GM19455 (cell line): Measurements from ENCODE around the gene EPS8L2.

Experiments used
- ATAC-seq: cut with Tn5 transposase; IDR thresholded peaks from one replicate; pipeline ENCODE4 v1.9.1; 2021; ENCODE audit not compliant: unreplicated experiment

Gene EPS8L2

DNA sequence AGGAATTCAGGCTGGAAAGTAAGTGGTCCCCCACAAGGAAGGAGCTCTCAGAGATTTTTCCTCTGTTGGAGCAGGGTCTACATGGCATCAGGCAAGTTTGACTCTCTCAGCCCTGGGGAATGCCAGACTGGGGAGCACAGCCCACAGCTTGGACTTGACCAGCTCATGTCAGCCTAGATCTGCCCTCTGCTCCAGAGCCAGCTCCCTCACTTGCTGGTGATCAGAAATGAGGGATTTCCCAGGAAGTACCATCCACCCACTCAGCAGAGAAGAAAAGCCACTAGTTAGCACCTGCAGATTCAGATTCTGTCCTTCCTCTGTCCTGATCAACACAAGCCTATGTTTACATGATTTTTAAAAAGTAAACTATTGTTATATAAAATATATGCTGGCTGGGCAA is 54.2 kb downstream of the EPS8L2 start:
- ATAC-seq, result no peak

DNA sequence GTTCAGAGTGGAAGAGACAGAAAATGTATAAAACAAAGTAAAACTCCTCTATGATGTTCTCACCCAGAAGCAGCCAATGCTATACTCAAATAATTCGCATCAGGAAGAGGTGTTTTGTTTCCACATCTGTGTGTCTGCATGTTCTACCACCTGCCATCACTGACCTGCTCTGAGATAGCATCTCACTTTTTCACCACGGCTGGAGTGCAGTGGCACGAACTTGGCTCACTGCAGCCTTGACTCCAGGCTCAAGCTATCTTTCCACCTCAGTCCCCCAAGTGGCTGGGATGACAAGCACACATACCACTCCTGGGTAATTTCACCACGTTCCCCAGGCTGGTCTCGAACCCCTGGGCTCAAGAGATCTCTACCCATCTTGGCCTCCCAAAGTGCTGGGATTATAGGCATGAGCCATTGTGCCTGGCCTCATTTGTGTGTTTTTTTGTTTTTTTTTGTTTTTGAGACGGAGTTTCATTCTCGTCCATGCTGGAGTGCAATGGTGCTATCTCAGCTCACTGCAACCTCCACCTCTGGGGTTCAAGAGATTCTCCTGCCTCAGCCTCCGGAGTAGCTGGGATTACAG is 55.6 kb downstream of the EPS8L2 start:
- ATAC-seq, result no peak

DNA sequence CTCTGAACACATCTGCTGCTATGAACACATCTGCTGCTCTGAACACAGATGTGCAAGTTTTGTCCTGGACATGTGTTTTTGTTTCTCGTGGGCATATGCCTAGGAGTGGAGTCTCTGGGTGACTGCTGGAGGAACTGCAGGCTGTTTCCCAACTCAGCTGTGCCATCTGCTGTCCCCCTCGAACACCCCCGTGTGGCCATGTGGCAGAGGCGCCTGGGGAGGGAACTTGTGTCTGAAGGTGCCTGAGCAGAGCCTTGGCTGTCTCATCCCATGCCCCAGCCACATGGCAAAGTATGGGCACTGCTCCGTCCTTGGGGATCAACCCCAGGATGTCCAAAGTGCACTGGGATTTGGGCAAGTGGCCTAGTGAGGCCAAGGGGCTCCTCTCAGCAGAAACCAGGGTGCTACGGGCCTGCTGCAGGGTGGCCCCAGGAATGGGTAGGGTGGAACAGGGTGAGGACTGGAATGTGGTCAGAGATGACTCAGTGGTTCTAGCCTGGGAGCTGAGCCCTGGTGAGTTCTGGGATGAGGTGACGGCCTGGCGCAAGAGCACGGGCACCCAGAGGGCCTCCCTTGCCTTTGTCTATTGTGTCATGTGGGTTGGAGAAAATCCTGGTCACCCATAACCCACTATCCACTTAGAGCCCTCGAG is 56.5 kb downstream of the EPS8L2 start:
- ATAC-seq, result no peak

DNA sequence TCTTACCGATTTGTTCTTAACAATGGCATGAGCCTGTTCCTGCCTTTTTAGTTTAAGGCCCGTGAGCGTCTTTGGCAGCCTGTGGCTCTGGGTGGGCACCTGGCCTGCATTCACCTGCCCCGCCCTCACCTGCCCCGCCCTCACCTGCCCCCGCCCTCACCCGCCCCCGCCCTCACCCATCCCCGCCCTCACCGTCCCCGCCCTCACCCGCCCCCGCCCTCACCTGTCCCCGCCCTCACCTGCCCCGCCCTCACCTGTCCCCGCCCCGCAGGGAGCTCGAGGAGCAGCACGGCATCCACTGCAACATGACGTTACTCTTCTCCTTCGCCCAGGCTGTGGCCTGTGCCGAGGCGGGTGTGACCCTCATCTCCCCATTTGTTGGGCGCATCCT is 57.0 kb downstream of the EPS8L2 start:
- ATAC-seq, result no peak

DNA sequence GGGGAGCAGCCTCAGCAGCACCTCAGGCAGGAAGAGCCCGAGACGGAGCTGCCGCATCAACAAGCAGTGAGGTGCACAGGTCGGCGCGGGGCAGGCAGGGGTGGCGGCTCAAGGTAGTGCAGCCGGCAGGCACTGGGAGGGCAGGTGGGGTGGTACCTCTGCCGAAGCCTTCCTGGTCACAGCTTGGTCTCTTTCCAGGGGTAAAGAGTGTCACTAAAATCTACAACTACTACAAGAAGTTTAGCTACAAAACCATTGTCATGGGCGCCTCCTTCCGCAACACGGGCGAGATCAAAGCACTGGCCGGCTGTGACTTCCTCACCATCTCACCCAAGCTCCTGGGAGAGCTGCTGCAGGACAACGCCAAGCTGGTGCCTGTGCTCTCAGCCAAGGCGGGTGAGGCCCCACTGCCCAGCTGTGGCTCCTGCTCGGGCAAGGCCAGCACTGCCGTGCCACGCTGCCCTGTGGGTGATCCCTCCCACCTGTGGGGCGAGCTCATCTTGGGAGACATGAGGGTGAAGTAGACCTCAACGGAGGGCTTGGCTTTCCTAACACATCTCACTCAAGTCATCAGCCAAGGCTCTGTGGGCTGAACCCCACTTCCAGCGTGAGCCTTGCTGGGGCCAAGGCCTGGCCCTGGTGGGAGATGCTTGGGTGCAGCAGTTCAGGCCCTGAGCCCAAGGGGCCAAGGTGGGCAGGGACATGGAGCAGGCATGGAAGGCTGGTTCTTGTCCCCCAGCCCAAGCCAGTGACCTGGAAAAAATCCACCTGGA is 57.7 kb downstream of the EPS8L2 start:
- no peak for ATAC-seq

DNA sequence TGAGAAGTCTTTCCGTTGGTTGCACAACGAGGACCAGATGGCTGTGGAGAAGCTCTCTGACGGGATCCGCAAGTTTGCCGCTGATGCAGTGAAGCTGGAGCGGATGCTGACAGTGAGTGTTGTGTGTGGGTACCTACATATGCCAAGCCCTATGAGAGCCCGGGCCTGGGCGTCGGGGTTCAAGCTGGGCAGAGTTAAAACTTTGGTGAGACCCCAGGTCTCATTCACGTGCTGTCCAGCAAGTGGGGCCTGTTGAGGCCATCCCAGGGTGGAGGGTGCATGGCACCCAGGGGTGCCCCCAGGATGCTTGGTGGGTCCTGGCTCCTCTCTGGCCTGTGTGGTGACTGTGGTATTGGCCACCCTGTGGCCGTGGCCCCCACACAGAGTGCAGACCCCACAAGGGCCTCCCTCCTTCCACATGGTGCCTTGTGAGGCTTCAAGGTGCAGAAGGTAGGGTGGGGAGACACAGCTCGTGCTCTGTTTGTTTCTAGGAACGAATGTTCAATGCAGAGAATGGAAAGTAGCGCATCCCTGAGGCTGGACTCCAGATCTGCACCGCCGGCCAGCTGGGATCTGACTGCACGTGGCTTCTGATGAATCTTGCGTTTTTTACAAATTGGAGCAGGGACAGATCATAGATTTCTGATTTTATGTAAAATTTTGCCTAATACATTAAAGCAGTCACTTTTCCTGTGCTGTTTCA is 58.4 kb downstream of the EPS8L2 start:
- no peak for ATAC-seq

DNA sequence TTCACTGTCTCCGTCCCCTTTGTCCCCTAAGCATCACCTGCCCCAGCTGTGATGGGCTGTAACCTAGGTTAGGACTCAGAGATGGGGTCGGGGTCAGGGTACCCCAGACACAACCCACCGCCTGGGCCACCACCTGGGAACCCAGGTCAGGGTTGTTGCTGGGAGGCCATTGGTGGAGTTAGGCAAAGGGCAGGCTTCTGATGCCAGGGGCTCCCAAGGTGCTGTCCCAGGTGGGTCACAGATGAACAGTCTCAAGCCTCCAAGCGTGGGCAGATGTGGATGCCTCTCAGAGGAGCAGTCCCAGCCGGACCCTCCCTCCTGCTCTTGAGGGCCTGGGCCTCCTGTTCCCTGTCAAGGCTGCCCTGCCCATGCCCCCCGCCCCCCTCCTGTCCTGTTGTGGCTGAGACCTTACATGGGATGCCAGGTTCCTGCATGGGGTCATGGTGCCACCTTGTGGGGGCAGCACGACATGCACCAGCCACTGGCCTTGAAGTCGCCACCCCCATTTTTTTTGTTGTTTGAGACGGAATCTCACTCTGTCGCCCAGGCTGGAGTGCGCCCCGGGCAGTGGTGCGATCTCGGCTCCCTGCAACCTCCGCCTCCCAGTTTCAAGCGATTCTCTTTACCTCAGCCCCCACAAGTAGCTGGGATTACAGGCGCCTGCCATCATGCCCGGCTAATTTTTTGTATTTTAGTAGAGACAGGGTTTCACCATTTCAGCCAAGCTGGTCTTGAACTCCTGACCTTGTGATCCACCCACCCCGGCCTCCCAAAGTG is 59.2 kb downstream of the EPS8L2 start:
- no peak for ATAC-seq

DNA sequence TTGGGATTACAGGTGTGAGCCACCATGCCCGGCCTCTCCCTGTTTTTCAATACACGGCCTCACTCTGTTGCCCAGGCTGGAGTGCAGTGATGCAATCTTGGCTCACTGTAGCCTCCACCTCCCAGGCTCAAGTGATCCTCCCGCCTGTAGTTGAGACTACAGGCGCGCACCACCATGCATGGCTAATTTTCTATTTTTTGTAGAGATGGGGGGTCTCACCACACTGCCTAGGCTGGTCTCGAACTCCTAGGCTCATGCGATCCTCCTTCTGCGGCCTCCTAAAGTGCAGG is 59.7 kb downstream of the EPS8L2 start:
- ATAC-seq, result no peak

DNA sequence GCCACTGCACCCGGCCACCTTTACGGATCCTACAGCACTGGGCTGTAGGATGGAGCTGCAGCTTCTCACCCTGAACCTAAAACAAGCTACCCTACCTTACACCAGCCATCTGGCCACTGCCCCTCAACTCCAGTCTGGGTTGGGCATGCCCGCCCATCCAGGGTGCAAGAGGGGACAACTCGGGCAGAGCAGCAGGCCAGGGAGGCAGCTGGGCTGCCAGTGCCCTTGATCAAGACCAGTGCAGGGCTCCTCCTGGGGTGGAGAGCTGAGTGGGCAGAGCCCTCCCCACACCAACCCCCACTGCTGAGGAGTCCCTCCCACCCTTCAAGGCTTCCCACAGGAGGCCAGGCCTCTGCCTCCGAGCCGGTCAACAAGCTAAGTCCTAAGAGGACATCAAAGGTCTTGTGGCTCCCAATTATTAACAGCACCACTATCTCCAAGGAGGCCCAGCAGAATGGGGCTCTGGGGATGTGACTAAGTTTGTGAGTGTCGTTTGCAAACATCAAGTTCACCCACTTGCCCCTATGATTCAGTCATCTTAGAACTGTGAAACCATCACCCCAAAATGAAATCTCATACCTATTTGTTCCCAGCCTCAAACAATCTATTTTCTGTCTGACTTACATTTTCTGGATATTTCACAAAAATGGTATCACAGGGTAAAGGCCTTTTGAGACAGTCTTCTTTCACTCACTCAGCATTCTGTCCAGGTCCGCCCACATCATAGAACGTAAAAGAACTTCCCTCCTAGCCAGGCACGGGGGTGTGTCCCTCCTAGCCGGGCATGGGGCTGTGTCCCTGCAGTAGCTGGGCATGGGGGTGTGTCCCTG is 60.3 kb downstream of the EPS8L2 start:
- no peak for ATAC-seq

DNA sequence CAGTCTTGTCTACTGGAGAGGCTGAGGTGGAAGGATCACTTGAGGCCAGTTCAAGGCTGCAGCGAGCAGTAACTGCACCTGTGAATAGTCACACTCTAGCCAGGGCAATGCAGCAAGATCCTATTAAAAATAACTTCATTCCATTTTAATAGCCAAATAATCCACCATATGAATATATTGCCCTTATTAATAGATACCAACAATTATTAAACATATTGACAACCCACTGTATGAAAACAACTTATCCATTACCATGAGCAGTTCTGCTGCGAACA is 60.8 kb downstream of the EPS8L2 start:
- no peak for ATAC-seq

DNA sequence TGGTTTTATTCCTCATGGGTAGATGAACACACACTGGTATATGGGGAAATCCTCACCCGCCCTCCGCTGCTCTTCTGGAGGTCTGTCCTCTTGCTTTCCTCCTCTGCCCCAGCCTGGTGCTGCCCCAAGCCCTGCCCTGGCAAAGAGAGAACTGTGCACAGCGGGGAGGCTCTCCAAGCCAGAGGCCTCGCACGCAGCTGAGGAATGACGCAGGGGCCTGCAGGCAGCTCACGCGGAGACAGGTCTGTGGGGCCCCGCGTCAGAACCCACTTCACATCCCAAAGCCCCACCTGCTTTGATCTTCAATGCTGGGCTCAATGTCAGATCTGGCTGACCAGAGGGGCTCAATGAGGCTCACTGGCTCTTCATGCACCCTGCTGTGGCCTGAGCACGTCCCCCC is 61.2 kb downstream of the EPS8L2 start:
- no peak for ATAC-seq

DNA sequence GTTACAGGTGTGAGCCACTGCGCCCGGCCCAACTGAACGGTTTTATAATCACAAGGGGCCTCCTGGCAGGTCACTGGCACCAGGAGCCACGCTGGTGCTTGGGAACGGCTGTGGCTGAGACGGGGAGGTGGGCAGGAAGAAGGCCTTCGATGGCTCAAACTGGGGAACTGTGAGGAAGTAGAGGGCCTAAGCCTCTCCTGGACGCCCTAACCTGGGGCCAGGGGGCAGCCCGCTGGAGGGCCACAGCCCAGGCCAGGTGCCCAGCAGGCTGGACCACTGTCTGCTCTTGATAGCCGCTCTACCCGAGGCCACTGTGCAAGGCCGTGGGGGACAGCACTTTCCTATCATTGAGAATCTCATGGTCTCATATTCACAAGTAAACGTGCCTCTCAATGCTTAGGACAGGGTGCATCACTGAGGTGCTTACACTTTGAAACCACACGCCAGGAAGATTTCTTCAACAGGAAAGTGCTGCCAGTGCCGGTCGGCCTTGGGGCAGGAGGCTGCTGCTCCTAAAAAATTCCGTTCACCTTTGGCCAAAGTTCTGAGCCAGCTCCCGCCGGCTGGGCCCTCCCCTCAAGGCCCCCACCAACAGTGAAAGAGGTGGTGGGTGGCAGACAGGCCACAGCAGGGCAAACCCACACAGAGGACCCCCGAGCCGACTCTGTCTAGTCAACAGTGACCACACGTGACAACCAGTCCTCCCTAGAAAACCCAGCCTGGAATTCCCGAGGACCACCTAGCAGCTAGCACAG is 64.0 kb downstream of the EPS8L2 start:
- ATAC-seq, result no peak

DNA sequence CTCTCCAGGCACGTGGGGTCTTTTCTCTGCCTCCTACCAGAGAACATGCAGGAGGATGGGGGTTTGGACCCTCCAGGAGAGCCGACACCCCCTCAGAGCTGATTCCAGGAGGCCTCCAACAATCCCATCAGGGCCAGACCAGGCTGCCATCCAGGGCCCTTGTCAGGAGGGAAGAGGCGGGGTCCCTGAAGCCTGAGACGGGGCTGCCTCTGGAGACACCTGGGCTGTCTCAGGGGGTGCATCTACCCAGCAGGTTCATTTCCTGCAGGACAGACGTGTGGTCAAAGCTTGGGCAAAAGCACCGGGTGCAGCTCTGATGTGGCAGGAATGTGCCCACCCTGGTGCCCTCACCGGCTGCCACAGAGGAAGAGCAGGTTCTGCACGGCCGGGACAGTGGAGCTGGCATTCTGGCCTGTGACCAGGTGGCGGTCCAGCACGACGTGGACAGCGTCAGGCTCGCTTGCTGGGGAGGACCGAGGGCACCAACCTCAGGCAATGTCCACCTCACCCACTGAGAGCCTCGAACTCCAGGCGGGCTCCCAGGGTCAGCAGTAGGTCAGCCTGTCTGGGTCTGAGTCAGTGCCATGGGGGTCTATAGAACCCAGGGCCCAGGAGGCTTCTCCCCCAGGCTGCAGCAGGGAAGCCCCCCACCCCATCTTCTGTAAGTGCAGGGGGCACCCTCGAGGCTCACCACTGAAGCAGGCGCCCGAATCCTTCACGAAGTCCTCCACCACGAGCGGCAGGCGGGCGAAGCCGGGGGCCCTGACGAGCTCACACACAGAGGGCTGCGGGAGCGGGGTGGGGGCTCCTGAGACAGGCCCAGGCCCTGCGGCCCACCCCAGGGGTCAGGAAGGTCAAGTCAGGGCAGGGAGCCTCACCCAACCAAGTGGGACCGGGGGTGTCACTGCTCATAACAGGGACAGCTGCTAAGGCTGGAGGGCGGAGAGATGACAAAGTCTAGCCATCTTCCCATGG is 64.9 kb downstream of the EPS8L2 start:
- ATAC-seq, result no peak

DNA sequence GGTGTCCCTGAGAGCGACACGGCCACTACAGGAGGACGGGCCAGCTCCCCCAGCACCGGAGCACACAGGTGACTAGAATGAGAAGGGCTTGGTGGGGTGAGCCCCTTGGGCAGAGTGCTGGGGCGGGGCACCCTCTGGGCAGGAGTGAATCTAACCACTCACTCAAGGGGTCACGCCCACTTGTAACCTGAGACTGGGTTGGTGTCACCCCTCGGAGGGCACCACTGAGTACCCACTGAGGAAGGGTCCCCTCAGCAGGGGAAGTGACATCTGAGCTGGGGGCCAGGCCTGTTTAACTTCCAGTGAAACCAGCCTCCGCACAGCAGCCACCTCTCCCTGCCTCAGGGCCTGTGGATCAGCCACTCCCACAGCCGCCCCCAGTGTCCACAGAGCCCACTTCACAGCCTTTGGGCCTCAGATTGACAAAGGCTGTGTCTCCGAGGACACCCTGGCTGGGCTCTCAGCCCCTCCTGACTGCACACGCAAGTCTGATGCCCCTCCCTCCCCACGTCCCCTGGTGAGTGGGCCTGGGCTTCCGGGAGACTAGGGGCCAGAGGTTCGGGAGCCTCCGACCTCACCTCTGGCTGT is 65.7 kb downstream of the EPS8L2 start:
- ATAC-seq, result no peak

DNA sequence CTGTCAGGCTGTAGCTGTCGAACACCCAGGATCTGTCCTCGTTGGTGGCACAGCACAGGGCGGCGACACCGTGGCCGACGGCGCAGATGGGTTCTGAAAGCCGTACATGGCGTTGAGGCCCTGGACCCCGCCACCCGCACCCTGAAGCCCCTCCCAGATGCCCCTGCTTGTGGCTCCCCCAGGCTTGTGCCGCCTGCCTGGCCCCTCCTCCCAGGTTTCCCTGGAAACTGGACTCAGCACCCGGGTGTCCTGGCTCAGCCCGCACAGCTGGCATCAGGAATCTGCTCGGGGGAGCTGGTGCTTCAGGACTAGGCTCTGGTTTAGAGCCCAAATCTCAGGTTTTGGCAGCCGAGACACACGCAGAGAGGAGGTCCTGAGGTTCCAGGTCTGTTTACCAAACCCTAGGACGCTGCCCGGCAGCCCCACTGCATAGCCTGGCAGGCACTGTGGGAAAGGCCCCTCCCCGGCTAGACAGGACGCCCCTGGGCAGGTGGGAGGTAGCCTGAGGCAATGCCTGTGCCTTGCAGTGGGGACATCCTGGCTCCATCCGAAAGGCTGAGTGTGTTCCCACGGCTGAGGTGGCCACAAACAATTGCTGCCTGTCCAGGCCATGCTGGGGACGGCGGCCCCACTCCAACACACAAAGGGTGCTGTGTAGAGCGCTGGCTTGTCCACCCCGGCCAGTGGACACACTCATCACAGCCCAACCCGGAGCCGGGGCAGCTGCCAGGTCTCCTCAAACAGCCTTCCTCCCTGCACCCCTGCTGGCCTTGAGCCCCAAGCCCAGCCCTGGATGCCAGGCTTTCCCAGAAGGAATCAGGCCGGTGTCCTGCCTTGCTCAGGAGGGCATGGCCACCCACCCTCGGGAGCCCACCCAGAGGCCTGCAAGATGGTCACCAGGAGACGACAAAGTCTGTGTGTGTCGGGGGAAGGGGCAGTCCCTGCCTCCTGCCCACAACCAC is 66.7 kb downstream of the EPS8L2 start:
- ATAC-seq, result no peak

DNA sequence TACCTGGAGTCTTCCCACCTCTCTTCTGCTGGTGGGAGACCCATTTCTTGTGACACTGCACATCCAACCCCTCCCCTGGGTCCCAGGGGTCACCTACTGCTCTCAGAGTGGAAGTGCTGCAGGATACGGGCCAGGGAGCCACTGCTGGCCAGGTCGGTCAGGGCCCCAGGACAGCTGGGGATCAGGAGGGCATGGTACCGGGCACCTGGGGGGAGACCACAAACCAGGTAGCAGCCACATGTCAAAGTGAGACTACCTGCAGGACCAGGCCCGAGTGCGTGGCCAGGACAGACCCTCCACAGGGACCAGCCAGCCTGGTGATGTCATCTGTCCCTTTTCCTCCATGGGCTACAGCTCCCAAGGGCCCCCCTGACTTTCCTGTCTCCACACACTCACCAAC is 67.4 kb downstream of the EPS8L2 start:
- ATAC-seq, result no peak

DNA sequence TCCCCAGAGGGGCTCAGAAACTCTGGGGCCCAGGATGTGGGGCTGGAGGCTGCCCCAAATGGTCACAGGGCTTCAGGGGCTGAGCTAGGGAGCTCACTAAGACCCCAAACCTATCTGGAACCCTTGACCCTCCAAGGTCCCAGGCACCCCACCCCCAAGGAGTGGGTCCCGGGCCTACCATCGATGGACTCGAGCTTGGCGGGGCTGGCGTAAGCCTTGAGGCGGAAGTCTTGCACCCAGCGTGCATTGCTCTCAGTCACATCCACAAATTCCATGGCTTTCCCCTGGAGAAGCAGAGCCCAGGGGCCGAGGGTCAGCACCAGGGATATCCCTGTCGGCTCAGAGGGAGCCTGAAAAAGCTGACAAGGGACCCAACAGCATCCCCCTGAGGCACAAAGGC is 67.8 kb downstream of the EPS8L2 start:
- ATAC-seq, result no peak
